ENCODE data around the gene DCAF6.
"Not testable (repeated sequence)": the region's sequence is repeated elsewhere in the genome, so short reads cannot be mapped to it uniquely, and the experiment has no call there.

DCAF6 gene

GRCh38 chr1:167924102-167924501 is 12.4 kb upstream of the DCAF6 start:
- no peak for DNase-seq

- no peak for DNase-seq
These were observed 11.8 kb upstream of the DCAF6 start for GRCh38 chr1:167924543-167925231.

- no peak for DNase-seq
These were observed 9.9 kb upstream of the DCAF6 start for GRCh38 chr1:167926486-167926997.

GRCh38 chr1:167927046-167927754 is 9.3 kb upstream of the DCAF6 start:
- DNase-seq: no peak

GRCh38 chr1:167928457-167928852 is 8.0 kb upstream of the DCAF6 start:
- DNase-seq: no peak

- DNase-seq: not testable (repeated sequence)
These were observed 7.6 kb upstream of the DCAF6 start for GRCh38 chr1:167928919-167929318.

GRCh38 chr1:167929725-167930124 is 6.8 kb upstream of the DCAF6 start:
- DNase-seq: no peak

- no peak for DNase-seq
These were observed 2.7 kb upstream of the DCAF6 start for GRCh38 chr1:167933788-167934187.

GRCh38 chr1:167934426-167935215 is 1.9 kb upstream of the DCAF6 start:
- DNase-seq: no peak

GRCh38 chr1:167935216-167936067 is 1.0 kb upstream of the DCAF6 start:
- DNase-seq: peak; percentile 39

- DNase-seq: peak; percentile 70
These were observed 636 bp downstream of the DCAF6 start, which contains the start of gene MPC2 for GRCh38 chr1:167936930-167937708. MPC2 (minus strand) TSS chr1:167937072; CDS start chr1:167935841, 1,231 bp downstream.

- DNase-seq: no peak
These were observed 1.2 kb downstream of the DCAF6 start for GRCh38 chr1:167937709-167938010.

GRCh38 chr1:167938080-167938636 is 1.7 kb downstream of the DCAF6 start:
- no peak for DNase-seq

GRCh38 chr1:167940264-167940663 is 3.8 kb downstream of the DCAF6 start:
- DNase-seq: no peak

GRCh38 chr1:167943541-167943940 is 7.1 kb downstream of the DCAF6 start:
- no peak for DNase-seq

GRCh38 chr1:167947733-167948132 is 11.2 kb downstream of the DCAF6 start:
- DNase-seq: no peak

GRCh38 chr1:167949785-167950184 is 13.3 kb downstream of the DCAF6 start:
- no peak for DNase-seq

GRCh38 chr1:167950569-167950968 is 14.1 kb downstream of the DCAF6 start:
- DNase-seq: no peak

GRCh38 chr1:167955915-167956314 is 19.4 kb downstream of the DCAF6 start:
- DNase-seq: no peak

GRCh38 chr1:167957710-167958109 is 21.2 kb downstream of the DCAF6 start:
- no peak for DNase-seq

GRCh38 chr1:167964646-167965045 is 28.2 kb downstream of the DCAF6 start:
- no peak for DNase-seq
